Vagina (tissue), 2 donors: ENCODE measurements around the gene APOL4. TPM values are rescaled to one million over a fixed set of nuclear protein-coding genes. Genes with fewer than 3 reads are reported as not detected.

Experiments used
- DNase-seq, 2 donors: peaks; one replicate each; pipeline ENCODE4 v3.0.0-alpha.2; 2017; ENCODE audit errors: extremely low spot score in 2 of 2
- H3K27ac ChIP-seq: fragments of 200-600 bp; sonication (generic); one replicate; pipeline ENCODE4 v1.5.1; 2019
- H3K27me3 ChIP-seq: fragments of 200-600 bp; sonication (generic); one replicate; pipeline ENCODE4 v1.5.1; 2019
- H3K36me3 ChIP-seq, 2 donors: fragments of 200-600 bp; sonication (generic); one replicate each; pipeline ENCODE4 v1.5.1; 2017 to 2019
- H3K4me1 ChIP-seq: fragments of 200-600 bp; sonication (generic); one replicate; pipeline ENCODE4 v1.5.1; 2019
- H3K4me3 ChIP-seq, 2 donors: fragments of 200-600 bp; sonication (generic); 1 replicate in 1 of 2; 2 replicates in 1 of 2; pipeline ENCODE4 v1.5.1; 2016 to 2019
- H3K9me3 ChIP-seq: fragments of 200-600 bp; sonication (generic); one replicate; pipeline ENCODE4 v1.5.1; 2019
- CTCF ChIP-seq, 3 experiments: fragments of 450-650 bp in 2 of 3; fragments of 200-600 bp in 1 of 3; sonication (generic) in 1 of 3; IDR thresholded peaks; one replicate each; pipeline ENCODE4 v1.5.1; 2017 to 2019; ENCODE audit warnings: antibody characterized with exemption in 3 of 3, mild to moderate bottlenecking in 2 of 3, moderate library complexity in 2 of 3
- POLR2A ChIP-seq, 2 donors: fragments of 450-650 bp; IDR thresholded peaks; one replicate each; pipeline ENCODE4 v1.6.1; 2017; ENCODE audit warnings: antibody characterized with exemption in 2 of 2, mild to moderate bottlenecking in 2 of 2, moderate library complexity in 2 of 2
- POLR2AphosphoS5 ChIP-seq, 2 donors: sonication (generic); formaldehyde crosslinking; IDR thresholded peaks; one replicate each; pipeline ENCODE4 v1.9.0; 2017; ENCODE audit warnings: antibody characterized with exemption in 2 of 2, mild to moderate bottlenecking in 2 of 2, low read depth in 1 of 2; ENCODE audit not compliant: insufficient read depth in 1 of 2
- intact Hi-C: fragments of 100-400 bp; cut with DNase I; formaldehyde crosslinking; loops from one replicate; pipeline ENCODE4 v1.15.1; 2023
- total RNA-seq: library from RNA; depleted of rRNA; stranded (reverse); fragments of >200 nt; gene quantifications from one replicate; pipeline ENCODE4 v1.2.3, GENCODE V29; 2016

Gene APOL4
- total RNA-seq, 1 donor from 2014 or later = 4.2 TPM

- Histone ChIP-seq H3K9me3 (no peaks in the 10 kb centered on the region), H3K4me1 (no peaks in the 10 kb centered on the region), H3K27me3 (no peaks in the 10 kb centered on the region), H3K36me3 (no peaks in the 10 kb centered on the region), H3K27ac (peak overlapping the region; percentile 68), H3K4me3 (no peak overlapping the region)
- no peak for DNase-seq
- TF ChIP-seq POLR2AphosphoS5 (IDR thresholded peaks at IDR 0.05; ENCODE audit: insufficient read depth in 1 of 2, low read depth in 1 of 2) (peak in 1 of 2 donors; percentile 32), POLR2A (IDR thresholded peaks at IDR 0.05) (no peak), CTCF (IDR thresholded peaks at IDR 0.05) (no peak)
- intact Hi-C loops = no loop called here
Measured at GRCh38 chr22:36220451-36220921, 18.9 kb upstream of the APOL4 start.

DNA sequence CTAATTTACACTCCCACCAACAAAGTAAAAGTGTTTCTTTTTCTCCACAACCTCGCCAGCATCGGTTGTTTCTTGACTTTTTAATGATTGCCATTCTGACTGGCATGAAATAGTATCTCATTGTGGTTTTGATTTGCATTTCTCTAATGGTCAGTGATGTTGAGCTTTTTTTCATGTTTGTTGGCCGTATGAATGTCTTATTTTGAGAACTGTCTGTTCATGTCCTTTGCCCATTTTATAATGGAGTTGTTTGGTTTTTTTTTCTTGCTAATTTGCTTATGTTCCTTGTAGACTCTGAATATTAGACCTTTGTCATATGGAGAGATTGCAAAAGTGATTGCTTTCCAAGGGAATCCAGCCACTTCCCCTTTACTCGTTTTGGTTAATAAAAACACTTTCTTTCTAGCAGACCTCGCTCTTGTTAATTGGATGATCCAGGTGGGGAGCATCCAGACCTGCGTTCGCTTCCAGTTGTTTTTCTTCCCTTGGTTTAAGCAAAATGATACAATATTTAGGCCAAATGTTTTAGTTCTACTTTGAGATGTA, 17.1 kb upstream of the APOL4 start:
- Histone ChIP-seq H3K4me3 (no peak overlapping the region), H3K36me3 (no peaks in the 10 kb centered on the region), H3K4me1 (no peaks in the 10 kb centered on the region), H3K9me3 (no peaks in the 10 kb centered on the region), H3K27ac (no peak overlapping the region), H3K27me3 (no peaks in the 10 kb centered on the region)
- intact Hi-C loops = no loop called here
- TF ChIP-seq CTCF (IDR thresholded peaks at IDR 0.05) (no peak), POLR2AphosphoS5 (IDR thresholded peaks at IDR 0.05; ENCODE audit: insufficient read depth in 1 of 2, low read depth in 1 of 2) (no peak), POLR2A (IDR thresholded peaks at IDR 0.05) (no peak)
- no peak for DNase-seq

GRCh38 chr22:36215981-36216380, 14.4 kb upstream of the APOL4 start:
- Histone ChIP-seq H3K27ac (no peak overlapping the region), H3K9me3 (no peaks in the 10 kb centered on the region), H3K27me3 (no peaks in the 10 kb centered on the region), H3K4me3 (no peak overlapping the region), H3K36me3 (no peaks in the 10 kb centered on the region), H3K4me1 (no peaks in the 10 kb centered on the region)
- intact Hi-C loops = no loop called here
- TF ChIP-seq CTCF (IDR thresholded peaks at IDR 0.05) (no peak), POLR2AphosphoS5 (IDR thresholded peaks at IDR 0.05; ENCODE audit: insufficient read depth in 1 of 2, low read depth in 1 of 2) (no peak), POLR2A (IDR thresholded peaks at IDR 0.05) (no peak)
- DNase-seq = no peak

GRCh38 chr22:36213586-36213985, 12.0 kb upstream of the APOL4 start:
- Histone ChIP-seq H3K27ac (no peak overlapping the region), H3K9me3 (no peaks in the 10 kb centered on the region), H3K36me3 (no peaks in the 10 kb centered on the region), H3K27me3 (no peaks in the 10 kb centered on the region), H3K4me1 (no peaks in the 10 kb centered on the region), H3K4me3 (no peak overlapping the region)
- TF ChIP-seq CTCF (IDR thresholded peaks at IDR 0.05) (no peak), POLR2AphosphoS5 (IDR thresholded peaks at IDR 0.05; ENCODE audit: insufficient read depth in 1 of 2, low read depth in 1 of 2) (no peak), POLR2A (IDR thresholded peaks at IDR 0.05) (no peak)
- intact Hi-C loops = no loop called here
- DNase-seq = no peak

GRCh38 chr22:36212901-36213300, 11.3 kb upstream of the APOL4 start:
- Histone ChIP-seq H3K4me1 (no peaks in the 10 kb centered on the region), H3K9me3 (no peaks in the 10 kb centered on the region), H3K27ac (no peak overlapping the region), H3K4me3 (no peak overlapping the region), H3K27me3 (no peaks in the 10 kb centered on the region), H3K36me3 (no peaks in the 10 kb centered on the region)
- DNase-seq = no peak
- TF ChIP-seq POLR2A (IDR thresholded peaks at IDR 0.05) (no peak), CTCF (IDR thresholded peaks at IDR 0.05) (no peak), POLR2AphosphoS5 (IDR thresholded peaks at IDR 0.05; ENCODE audit: insufficient read depth in 1 of 2, low read depth in 1 of 2) (no peak)
- intact Hi-C loops = no loop called here
